Measurements from ENCODE around the gene RASSF8.

DNA sequence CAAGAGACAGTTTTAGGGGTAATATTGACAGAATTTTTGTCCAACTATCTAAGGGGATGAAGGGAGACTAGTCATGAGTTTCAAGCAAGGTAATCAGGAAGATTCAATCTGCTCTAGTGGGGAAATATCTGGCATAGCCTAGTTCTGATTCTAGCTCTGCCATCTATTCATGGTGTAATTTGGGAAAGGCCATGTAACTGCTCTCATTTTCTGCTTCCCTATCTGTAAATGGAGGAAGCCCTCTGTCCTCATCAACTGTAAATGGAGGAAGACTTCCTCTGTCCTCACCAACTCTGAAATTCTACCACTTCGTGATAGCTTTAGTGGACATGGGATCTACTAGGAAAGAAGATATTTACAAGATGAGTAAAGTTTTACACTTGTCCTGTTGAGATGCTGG lies 128.5 kb downstream of the RASSF8 start:
- TF ChIP-seq, protein P1, sequence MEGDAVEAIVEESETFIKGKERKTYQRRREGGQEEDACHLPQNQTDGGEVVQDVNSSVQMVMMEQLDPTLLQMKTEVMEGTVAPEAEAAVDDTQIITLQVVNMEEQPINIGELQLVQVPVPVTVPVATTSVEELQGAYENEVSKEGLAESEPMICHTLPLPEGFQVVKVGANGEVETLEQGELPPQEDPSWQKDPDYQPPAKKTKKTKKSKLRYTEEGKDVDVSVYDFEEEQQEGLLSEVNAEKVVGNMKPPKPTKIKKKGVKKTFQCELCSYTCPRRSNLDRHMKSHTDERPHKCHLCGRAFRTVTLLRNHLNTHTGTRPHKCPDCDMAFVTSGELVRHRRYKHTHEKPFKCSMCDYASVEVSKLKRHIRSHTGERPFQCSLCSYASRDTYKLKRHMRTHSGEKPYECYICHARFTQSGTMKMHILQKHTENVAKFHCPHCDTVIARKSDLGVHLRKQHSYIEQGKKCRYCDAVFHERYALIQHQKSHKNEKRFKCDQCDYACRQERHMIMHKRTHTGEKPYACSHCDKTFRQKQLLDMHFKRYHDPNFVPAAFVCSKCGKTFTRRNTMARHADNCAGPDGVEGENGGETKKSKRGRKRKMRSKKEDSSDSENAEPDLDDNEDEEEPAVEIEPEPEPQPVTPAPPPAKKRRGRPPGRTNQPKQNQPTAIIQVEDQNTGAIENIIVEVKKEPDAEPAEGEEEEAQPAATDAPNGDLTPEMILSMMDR (conservative IDR thresholded peaks at IDR 0.05; ENCODE audit: low read length) = no peak
- no peak for TF ChIP-seq EZH2phosphoT487 (IDR thresholded peaks at IDR 0.05; ENCODE audit: borderline replicate concordance, low read depth, low read length)

Data from OCI-LY7 (cell line).